OCI-LY1 (cell line): Measurements from ENCODE around the gene TPBG.

ENCODE experiments used
- CTCF ChIP-seq: fragments of 200-600 bp; sonication (generic), shearing (Covaris generic); IDR thresholded peaks from 2 replicates; pipeline ENCODE4 v1.5.1; 2017; ENCODE audit warnings: mild to moderate bottlenecking, antibody characterized with exemption, low read length, moderate library complexity, mixed read lengths
- EZH2 ChIP-seq: fragments of 200-600 bp; sonication (generic), shearing (Covaris generic); IDR thresholded peaks from 2 replicates; pipeline ENCODE4 v1.8.0; 2017; ENCODE audit warnings: borderline replicate concordance, mixed run types, mild to moderate bottlenecking, antibody characterized with exemption, low read length, moderate library complexity, mixed read lengths

- TF ChIP-seq CTCF (no peak), EZH2 (no peak)
Measured at GRCh38 chr6:82385546-82385945, 21.9 kb downstream of the TPBG start.
